ENCODE measurements around the gene FARS2.

FARS2 gene

DNA sequence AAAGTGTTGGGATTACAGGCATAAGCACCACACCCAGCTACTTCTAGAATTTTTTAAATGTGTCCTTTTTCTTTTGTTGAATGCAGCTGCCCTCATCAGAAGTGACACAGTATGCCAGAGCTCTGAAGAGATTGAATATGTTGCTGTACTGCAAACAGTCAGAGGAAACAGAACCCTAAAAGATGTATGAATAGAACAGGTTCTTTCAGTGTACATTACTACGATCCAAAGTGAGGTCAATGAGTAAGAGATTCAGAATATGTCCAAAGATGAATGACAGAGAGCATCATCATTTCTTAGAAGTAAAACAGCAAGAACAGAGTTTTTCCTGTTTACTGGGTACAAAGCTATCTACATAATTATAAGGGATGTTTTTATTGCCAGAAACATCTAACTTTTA, 476.9 kb downstream of the FARS2 start:
- no peak for DNase-seq

DNA sequence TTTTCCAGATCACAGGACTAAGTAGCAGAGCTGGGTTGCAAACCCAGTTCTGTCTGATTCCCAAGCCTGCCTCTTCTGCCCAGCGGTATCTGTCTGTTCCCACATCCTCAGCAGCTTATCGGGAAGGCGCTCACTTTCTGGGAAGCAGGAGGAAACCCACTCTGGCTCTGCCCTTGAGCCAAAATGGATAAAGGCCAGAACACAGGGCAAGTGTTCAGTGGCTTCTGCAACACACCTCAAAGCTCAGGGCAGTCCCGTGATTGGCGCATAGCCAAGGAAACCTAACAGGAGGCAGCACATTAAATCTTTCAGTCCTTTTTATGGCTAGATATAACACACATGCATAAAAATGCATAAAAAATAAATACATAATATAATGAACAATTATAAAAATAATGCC, 483.2 kb downstream of the FARS2 start:
- no peak for DNase-seq

DNA sequence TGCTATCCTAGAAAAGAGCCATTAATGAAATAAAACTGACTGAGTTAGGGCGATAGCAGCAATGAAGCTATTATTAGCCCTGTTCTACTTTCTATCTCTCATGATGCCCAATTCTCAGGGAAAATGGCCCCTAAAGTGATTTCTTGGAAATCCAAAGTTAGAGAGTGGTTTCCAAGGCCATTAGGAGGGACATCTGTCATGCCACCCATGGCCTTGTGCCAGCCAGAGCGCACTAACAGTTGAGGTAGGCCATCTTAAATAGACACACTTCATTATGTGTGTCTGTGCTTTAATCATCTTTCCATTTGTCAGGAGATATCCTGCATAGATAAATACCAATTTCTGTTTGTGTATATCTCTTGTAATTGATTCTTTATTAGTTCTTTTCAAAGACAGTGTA, 483.8 kb downstream of the FARS2 start:
- no peak for DNase-seq

DNA sequence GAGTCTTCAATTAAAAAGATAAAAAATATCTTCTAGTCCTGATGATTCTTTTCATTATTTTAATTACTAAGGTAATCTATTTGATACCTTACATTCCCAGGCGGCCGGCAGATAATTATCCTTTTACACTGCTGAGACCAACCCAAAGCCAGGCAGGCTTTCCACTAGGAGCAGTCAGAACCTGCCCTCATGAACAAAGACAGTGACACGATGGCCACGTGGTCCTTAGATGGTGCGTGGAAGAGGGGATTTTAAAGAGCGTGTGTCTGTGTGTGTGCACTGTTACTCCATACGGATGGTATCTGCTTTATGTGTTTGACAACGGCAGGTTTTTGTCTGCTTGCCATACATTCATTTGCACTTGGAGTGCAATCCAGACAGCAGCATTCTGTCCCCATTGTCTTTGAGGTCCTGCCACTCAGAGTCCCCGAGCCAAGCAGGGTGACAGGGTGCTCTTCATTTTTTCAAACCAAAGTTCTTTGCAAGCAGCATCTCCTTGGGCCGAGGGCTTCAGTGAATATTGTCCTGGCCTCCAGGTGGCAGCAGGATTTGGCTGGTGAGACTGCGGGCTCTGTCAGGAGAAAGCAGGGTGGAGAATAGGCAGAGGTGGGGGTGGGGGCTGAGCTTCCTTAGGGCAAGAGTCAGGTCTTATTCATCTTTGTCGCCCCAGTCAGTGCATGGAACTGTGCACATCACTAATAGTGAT, 484.9 kb downstream of the FARS2 start:
- DNase-seq: no peak

DNA sequence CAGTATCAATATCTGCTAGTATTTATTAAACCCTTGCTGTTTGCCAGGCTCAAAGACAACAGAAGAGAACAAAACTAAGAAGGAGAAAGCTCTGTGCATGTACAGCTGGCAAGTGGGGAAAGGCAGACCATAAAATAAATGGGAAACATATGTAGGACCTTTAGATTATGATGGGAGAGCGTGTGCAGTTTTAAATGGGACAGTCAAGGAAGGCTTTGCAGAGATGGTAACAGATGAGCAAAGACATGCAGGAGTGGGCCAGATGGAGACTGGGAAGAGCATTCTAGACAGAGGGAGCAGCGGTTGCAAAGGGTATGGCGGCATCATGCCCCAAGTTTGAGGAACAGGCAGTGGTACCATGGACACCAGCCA, 485.4 kb downstream of the FARS2 start:
- DNase-seq: no peak

DNA sequence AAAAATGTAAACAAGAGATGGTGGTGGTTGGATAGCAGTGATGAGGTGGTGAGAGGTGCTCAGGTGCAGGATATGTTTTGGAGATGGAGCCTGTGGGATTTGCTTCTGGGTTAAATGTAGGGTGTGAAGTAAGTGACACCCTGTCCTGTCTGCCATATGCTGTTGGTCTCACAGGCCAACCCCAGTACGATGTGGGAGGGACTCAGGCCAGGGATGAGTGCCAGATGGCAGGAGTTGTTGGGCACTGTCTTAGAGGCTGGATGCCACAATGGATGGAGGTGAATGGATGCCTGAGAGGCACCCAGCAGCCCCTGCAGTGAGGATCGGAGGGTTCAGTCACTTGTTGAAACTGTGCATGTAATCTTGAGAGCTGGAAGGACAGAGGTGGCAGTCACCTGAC, 486.1 kb downstream of the FARS2 start:
- DNase-seq: no peak

DNA sequence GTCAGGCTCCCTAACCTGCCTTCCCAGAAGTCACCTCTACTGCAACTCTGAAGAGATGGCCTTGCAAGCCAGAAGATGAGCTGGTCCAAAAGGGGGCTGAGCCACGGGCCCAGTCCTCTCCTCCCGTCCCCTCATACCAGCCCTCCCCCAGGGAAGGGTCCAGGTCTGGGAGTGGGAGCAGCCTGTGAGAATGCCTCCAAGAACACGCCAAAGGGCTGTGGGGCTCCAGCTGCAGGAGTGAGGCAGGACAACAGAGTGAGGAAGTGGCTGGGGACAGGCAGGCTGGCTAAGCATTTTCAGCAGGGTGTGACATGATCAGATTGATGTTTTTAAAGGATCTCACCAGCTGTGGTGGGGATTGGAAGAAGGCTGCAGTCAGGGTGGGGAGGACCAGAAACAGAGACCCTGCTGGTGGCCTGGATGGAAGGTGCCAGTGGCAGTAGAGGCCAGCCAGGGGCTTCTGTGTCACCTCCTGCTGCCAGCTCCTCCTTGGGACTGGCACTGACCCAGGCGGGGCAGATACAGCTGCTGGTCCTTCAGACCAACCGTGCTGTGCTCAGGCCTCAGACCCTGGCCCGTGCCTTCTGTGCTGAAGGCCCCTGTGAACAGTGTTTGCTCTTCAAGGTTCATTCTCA, 487.8 kb downstream of the FARS2 start:
- no peak for DNase-seq

DNA sequence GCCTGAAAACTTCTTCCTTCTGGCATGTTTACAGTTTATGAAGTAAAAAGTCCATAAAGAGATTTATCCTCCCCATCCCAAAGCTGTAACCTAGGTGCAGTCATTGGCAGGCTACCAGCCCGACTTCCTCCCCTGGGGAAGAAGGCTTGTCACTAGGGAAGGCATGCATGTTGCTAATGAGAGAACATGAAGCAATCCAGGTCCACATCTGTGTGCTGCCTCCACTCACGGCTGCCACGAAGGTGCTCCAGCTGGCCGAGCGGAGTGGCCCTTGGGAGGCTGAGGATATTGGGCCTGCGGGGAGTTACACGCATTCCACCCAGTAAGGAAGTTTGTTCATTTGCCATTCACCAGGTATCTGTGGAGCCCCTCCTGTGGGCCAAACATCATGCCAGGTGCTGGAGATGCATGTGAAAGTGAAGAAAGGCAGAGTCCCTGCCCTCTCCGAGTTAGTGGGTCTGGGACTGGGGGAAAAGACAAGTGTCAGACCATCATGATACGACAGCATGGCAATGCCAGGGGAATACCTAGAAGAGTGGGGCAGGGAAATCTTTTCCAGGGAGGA, 488.4 kb downstream of the FARS2 start:
- no peak for DNase-seq

DNA sequence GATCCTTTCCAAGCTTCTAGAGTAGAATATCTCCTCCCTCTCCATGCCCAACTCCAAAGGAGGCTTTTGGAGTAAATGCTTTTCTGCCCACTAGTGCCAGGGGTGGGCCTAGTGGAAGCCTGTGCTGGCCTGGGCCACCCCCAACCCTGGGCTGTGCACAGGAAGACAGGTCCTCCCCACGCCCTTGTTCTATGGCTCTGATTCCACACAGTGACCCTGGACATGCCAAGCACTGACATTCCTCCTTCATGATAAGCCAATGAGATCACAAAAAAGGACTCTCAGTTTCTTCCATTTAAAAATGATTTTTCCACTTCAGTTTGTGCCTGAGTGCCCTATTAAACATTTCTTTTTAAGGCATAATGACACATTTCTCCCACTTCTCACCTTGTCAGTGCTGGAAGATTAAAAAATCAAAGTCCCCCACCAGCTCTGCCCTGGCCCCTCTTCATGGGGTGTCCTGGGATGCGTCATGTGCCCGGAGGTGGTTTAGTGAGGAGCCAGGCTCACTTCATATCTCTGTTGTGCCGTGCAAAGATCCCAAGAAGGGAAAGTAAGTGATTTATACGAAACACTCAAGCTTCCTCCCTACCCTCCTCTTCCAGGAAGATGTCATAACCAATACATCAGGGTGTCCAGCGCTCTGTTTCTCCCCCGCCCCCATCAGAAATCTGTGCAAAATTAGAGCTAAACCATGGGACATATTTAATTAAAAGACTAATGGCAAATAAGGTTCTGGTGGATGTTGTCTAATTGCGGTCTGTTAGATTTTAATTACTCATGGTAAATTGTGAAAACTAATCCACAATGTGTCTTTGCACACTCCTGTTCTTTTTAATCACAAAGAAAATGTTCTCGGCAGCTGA, 490.4 kb downstream of the FARS2 start:
- no peak for DNase-seq

DNA sequence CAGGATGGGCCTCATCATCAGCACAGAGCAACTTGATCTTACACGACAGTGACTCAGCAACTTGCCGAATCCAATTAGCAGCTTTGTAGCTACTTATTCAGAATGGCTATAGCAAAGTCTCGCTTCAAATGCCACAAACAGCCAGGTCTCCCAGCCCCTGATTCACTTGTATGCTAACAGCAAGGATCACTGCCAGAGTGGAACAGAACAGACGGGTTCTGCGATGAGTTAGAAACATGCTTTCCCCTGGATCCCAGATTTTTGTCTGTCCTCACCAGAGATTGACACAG, 491.0 kb downstream of the FARS2 start:
- no peak for DNase-seq

DNA sequence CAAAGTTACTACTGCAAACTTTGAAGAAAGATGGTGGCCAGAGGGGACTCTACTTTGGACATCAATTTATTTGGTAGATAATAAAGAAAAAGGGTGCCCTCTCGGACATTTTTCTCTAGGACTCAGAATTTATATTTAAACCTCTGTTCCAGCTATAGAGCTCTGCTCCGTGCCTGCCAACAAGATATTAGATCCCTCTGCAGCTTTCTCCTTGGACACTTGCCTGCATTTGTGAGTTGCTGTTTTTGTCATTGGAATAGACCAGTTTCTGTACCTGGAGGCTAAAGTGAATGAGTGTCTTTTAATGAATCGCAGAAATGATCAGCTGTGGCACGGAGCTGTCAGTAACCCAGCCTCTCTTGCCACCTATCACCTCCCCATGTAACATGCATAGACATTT, 491.9 kb downstream of the FARS2 start:
- no peak for DNase-seq

DNA sequence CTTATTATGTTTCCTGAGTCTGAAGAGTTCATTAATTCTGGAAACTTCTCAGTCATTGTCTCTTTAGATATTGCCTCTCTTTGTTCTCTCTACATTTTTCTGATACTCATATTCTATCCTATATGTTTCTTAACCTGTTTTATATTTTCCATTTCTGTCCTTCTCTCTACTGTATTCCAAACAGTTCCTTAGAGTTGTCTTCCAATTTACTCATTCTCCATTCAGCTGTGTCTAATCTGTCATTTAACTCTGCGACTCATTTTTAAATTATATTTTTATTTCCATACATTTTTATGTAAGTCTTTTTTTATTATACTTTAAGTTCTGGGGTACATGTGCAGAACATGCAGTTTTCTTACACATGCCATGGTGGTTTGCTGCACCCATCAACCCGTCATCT, 493.6 kb downstream of the FARS2 start:
- DNase-seq: no peak

DNA sequence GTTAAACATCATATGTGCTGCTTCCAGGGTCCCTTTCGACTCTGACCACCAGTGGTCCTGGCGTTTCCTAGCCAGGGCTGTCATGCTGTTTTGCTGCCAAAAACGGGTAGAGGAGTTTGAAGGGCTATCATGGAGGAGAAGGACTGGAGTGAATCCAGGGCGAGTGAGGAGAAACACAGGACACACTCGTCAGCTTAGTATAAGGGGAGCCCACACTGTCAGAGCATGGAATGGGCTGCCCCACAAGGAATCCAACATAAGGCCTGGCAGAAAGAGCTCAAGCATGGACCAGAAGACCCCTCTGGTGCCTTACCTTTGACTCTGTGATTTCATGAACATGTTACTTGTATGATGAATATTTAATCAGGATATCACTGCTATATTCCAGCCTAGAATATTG, 498.3 kb downstream of the FARS2 start:
- no peak for DNase-seq

DNA sequence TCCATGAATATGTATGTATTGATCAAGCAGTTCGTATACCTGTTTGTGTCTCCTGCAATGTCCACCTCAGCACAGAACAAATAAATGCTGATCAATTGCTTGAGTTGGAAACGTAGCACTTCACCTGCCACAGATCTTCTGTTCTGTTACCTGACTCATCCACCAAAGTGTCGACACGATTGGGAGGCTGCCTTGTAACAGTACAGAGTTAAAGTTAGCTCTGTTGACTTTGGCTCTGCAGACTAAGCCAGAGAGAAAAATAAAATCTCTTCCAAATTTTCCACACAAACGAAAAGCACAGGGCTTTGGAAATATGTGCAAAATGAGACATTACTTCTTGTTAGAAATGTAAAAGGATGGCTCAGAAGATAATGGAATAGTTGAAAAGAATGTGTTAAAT, 500.1 kb downstream of the FARS2 start:
- DNase-seq: no peak

DNA sequence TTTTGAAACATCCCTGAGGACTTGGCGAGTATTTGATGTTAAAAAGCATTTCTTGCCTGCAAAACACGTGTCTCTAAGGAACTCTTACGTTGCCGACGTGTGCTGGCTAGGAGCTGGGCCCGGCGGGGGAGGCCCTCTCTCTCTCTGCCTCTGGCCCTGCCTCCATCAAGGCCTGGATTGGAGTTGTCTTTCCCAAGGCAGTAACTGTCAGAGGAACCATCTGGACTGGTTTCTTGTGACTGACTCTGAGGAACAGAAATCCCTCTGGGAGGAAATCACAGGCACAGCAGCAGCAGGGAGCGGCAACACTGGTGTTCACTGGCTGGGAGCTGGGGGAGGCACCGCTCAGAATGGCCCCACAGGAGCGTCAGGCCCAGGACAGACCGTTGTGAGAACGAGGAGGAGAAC, 501.3 kb downstream of the FARS2 start:
- no peak for DNase-seq

DNA sequence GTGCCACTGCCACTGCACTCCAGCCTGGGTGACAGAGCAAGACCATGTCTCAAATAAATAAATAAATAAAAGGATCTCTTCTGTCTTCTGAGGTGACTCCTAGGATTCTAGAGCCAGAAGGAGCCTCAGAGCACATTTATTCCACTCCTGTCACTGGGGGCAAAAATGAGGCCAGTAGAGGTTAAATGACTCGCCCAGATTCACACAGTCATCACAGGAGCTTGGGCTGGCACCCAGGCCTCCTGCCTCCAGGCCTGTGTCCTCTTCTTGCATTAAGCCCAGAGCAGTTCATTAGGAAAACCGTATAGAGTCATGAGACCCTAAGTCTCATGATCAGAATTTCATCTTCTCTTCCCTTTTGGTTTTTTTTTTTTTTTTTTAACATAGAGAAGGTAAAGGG, 502.1 kb downstream of the FARS2 start:
- DNase-seq: no peak

DNA sequence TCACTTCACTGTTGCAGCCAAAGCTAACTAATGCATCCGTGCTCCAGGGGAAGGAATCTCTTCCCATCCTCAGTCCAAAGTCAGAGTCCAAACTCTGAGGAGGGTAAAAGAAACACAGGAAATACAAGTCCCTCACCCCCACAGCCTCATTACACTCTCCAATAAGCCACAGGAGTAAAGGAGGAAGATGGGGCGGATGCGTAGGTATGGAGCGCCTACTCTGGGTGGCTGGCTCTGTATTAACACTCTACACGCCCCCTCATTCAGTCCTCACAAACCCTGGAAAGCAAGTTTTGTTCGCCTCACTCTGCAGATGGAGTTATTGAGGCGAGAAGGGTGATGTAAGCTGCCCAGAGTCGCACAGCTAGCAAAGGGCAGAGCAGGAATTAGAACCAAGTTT, 502.6 kb downstream of the FARS2 start:
- DNase-seq: no peak

DNA sequence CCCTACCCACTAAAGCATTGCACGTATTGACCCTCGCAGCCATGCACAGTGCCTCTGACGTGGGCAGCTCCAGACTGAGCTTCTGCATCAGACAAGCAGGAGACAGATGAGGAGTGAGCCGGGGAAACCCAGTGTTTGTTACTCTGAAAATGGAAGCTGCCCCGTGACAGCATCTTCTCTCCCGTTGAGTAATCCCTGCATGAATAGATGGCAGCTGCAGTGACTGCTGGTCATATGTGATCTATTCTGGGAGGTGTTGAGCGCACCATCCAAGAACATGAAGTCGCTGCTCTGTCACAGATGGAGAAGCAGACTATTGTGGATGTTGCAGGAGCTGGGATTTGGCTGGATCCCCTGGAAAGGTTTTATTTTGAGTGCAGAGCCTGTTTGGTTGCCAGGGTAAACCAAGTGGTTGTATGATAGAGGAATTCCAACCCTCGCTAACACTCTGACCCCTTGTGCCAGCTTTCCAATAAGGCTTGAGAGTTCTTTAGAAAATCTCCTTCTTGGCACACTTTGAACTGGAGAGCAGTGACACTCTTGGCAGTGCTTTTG, 503.2 kb downstream of the FARS2 start:
- no peak for DNase-seq

DNA sequence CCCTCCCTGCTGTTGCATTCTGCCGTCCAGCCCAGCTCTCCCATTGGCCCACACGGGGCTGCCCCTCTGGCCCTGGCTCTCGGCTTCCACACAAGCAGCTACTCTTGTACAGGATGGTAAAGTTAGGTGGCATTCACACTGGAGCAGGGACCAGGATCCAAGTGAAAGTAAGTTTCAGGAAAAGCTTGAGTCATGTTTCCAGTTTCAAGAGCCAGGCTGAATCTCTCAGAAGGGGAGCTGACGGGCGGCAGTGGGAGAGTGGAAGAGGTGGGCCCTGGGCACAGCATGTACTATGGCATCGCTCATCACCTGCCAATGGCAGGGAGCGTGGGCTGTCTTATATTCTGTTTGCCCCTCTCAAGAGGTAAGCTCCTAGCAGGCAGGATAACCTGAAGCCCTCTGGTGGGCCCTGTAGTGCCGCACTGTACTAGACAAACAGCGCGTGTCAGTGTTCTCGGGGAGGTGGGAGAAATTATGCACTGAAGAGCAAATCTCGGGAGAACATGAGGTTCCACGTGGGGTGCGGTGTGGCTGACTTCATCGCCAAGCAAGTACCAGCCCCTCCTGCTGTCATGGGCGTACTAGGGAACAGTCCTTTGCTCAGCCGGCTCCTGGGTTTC, 503.9 kb downstream of the FARS2 start:
- no peak for DNase-seq

DNA sequence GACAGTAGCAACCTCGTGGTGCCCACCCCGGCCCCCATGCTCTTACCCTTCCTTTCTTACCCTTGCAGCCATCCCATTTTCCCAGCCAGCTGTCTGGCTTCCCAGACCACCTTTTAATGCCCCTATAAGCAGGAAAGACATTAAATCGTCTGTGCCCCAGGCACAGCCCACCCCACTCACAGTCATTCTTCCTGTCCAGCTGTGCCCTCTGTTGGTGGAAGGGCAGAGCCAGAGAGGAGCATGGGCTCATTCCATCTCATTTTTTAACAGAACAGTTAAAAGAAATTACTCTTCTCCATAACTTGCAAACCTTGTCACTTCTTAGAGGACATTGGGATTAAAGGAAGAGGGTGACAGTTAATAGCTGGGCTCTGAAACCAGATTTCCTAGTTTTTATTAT, 504.9 kb downstream of the FARS2 start:
- no peak for DNase-seq

DNA sequence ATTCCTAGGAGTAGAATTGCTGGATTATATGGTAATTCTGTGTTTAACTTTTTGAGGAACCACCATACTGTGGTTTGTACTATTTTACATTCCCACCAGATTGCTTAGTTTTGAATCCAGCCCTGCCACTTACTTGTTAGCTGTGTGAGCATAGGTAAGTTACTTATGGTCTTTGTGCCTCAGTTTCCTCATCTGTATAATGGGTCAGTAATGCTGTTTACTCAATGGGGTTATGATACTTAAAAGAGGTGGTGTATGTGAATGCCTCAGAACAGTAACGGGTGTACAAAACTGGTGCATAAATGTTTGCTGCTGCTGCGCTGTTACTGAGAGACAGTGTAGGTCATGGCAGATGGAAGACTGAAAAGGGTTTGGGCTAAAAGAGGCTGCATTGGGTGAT, 506.2 kb downstream of the FARS2 start:
- DNase-seq: no peak

DNA sequence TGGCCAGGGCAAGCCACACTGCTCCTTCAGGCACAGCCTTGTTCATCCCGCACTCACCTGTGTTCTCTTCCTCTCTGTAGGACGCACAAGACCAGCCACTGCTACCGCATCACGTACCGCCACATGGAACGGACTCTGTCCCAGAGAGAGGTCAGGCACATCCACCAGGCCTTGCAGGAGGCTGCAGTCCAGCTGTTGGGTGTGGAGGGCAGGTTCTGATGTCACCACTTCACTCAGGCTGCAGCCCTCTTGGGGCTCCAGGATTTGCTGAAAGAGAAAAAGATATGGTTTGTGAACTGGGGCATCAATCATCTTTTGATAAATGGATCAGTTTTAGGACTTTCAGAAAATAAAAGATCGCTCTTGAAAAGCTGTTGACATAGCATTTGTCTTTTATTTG, 509.9 kb downstream of the FARS2 start:
- no peak for DNase-seq

DNA sequence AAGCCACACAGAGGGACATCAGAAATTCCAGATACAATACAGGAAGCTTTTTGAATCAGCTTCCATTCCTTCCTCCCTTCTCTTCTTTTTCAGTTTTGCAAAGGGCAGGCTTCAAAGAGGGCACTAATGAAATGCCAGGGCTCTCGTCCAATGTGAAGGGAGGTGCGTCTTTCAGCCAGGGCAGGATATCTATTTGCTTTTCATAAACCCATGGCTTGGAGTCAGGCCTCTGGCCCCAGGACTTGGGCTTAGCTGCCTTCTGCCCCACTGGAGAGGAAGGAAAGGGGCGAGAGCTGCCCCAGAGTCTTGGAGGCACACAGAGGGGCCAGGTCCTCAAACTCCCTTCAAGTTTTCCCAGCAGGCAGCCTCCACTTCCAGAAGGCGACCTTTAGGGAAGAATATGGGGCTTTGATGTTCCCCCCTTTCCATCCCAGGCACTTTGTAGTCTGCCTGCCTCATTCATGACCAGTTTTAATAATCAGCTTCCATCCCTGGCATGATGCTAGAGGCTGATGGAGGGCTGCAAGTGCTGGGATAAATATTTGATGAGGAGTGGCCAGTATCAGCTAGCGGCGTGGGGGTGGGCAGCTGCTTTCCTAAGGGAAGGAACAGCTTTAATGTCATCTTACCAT, 510.6 kb downstream of the FARS2 start:
- no peak for DNase-seq

Data from CD4-positive, alpha-beta T cell treated with Interleukin-4 for 4 hours (primary cell).